Right lobe of liver (tissue), 4 donors: ENCODE measurements around the gene PGAM5.

ENCODE experiments used
- CTCF ChIP-seq, 4 donors: fragments of 200-600 bp in 3 of 4; fragments of 450-650 bp in 1 of 4; IDR thresholded peaks; one replicate each; pipeline versions ENCODE4 v1.5.1 to v1.8.0; 2016 to 2022; ENCODE audit warnings: antibody characterized with exemption in 4 of 4, mild to moderate bottlenecking in 2 of 4
- POLR2A ChIP-seq: fragments of 450-650 bp; IDR thresholded peaks from one replicate; pipeline ENCODE4 v1.6.1; 2017; ENCODE audit warnings: antibody characterized with exemption, mild to moderate bottlenecking
- donor health status: DM: no; HTN: no; CAD: no.
- donor health status: DM: no; HTN: no; CAD: no.
- donor health status: DM: no; HTN: yes; CAD: no.

DNA sequence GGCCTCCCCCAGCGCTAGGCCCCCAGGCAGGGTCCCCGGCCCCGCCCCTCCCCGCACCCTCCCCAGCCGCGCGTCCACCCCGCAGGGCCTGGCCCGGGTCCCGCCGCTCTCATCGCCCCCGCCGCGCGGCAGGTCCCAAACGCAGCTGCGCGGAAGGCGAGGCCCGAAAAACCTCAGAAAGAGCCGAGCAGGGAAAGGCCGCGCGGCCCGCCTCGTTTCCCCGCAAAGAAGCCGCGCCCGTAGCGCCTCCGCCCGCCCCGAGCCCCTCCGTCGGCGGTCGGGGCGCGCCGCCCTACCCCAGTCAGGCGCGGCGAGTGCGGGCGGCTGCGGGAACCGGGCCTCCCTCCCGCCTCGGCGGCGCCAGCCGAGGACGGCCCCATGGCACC lies 23.8 kb upstream of the PGAM5 start:
- no peak for TF ChIP-seq CTCF (IDR thresholded peaks at IDR 0.05)
- TF ChIP-seq POLR2A, result no peak
